Measurements from ENCODE around the gene CCNH.

DNA sequence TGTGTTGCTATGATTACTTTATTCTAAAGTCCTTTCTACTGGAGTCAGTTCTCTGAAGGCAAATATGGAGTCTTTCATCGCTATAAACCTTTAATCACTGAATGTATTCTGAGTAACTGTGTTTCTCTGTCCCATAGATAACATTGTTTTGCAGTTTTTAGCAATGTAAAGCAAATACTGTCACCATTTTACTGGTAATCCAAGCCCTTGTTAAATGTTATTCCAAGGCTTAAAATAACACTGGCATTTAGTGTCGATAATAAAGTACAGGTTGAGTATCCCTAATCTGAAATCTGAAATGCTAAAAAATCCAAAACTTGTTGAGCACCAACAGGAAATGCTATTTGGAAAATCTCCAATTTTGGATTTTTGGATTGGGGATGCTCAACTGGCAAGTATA lies 24.6 kb downstream of the CCNH start:
- TF ChIP-seq, protein P1, sequence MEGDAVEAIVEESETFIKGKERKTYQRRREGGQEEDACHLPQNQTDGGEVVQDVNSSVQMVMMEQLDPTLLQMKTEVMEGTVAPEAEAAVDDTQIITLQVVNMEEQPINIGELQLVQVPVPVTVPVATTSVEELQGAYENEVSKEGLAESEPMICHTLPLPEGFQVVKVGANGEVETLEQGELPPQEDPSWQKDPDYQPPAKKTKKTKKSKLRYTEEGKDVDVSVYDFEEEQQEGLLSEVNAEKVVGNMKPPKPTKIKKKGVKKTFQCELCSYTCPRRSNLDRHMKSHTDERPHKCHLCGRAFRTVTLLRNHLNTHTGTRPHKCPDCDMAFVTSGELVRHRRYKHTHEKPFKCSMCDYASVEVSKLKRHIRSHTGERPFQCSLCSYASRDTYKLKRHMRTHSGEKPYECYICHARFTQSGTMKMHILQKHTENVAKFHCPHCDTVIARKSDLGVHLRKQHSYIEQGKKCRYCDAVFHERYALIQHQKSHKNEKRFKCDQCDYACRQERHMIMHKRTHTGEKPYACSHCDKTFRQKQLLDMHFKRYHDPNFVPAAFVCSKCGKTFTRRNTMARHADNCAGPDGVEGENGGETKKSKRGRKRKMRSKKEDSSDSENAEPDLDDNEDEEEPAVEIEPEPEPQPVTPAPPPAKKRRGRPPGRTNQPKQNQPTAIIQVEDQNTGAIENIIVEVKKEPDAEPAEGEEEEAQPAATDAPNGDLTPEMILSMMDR (conservative IDR thresholded peaks at IDR 0.05; ENCODE audit: low read depth, low read length): no peak
- no peak for TF ChIP-seq EZH2 (IDR thresholded peaks at IDR 0.05; ENCODE audit: borderline replicate concordance, low read depth, low read length, poor library complexity, severe bottlenecking)
